Fibroblast of lung (primary cell): ENCODE measurements around the gene ANKRD13A.

Experiments used
- CTCF ChIP-seq, 2 donors: IDR thresholded peaks in 1 of 2; conservative IDR thresholded peaks in 1 of 2; 1 replicate in 1 of 2; 2 replicates in 1 of 2; pipeline ENCODE4 v1.5.1; 2011 to 2012; ENCODE audit warnings: low read length in 2 of 2, control low read depth in 1 of 2, inconsistent platforms in 1 of 2, low read depth in 1 of 2, mild to moderate bottlenecking in 1 of 2
- EZH2 ChIP-seq: IDR thresholded peaks from 2 replicates; pipeline ENCODE4 v1.5.1; 2012; ENCODE audit warnings: low read length, control low read depth, mild to moderate bottlenecking; ENCODE audit errors: missing control alignments

GRCh38 chr12:110033888-110034287 is 34.7 kb downstream of the ANKRD13A start:
- TF ChIP-seq EZH2 (no peak), CTCF (conservative IDR thresholded peaks at IDR 0.05 in 1 of 2, IDR thresholded peaks at IDR 0.05 in 1 of 2; ENCODE audit: low read depth in 1 of 2, low read length in 2 of 2) (no peak)
